Brain microvascular endothelial cell (primary cell): Measurements from ENCODE around the gene SPANXA1.
"Not testable (repeated sequence)": the region's sequence is repeated elsewhere in the genome, so short reads cannot be mapped to it uniquely, and the experiment has no call there.

Experiments used
- DNase-seq: peaks from one replicate; pipeline ENCODE4 v3.0.0-alpha.2; 2020
- H3K27ac ChIP-seq: fragments of 250-450 bp; sonication (Bioruptor Pico); 2 replicates; pipeline ENCODE4 v1.5.1; 2020; ENCODE audit warnings: mild to moderate bottlenecking, moderate library complexity
- H3K27me3 ChIP-seq: fragments of 250-450 bp; sonication (Bioruptor Pico); replicated peaks from 2 replicates; pipeline ENCODE4 v1.5.1; 2020; ENCODE audit warnings: mild to moderate bottlenecking
- H3K36me3 ChIP-seq: fragments of 250-450 bp; sonication (Bioruptor Pico); replicated peaks from 2 replicates; pipeline ENCODE4 v1.5.1; 2020; ENCODE audit warnings: mild to moderate bottlenecking
- H3K4me3 ChIP-seq: 2 replicates; pipeline ENCODE4 v1.5.1; 2011; ENCODE audit warnings: low read depth, mild to moderate bottlenecking, control low read depth, low read length, moderate library complexity
- in situ Hi-C: cut with HindIII; loops from 2 replicates; pipeline ENCODE4 v1.10.0; 2017; ENCODE audit warnings: low sequenced_read_pairs, low pct_ligation_motif_present
- TF ChIP-seq, protein P1 (sequence below): IDR thresholded peaks from 2 replicates; pipeline ENCODE4 v1.5.1; 2011; ENCODE audit warnings: low read depth, mild to moderate bottlenecking, moderate library complexity, low read length, control low read depth, inconsistent platforms; ENCODE audit errors: missing control alignments

SPANXA1 gene

GRCh38 chrX:141584638-141585037 is at the start of gene SPANXA1:
Gene SPANXA1, minus strand, starts transcription at chrX:141584738. Its CDS starts 60 bp downstream, at chrX:141584678.
- H3K36me3 ChIP-seq, DNase-seq, H3K4me3 ChIP-seq, H3K27ac ChIP-seq, in situ Hi-C loops, H3K27me3 ChIP-seq: not testable (repeated sequence)

- Histone ChIP-seq H3K36me3 (no peaks in the 10 kb centered on the region), H3K4me3 (no peak overlapping the region), H3K27me3 (no peaks in the 10 kb centered on the region), H3K27ac (no peak overlapping the region)
- in situ Hi-C loops: no loop called here
- no peak for DNase-seq
- TF ChIP-seq, protein P1, sequence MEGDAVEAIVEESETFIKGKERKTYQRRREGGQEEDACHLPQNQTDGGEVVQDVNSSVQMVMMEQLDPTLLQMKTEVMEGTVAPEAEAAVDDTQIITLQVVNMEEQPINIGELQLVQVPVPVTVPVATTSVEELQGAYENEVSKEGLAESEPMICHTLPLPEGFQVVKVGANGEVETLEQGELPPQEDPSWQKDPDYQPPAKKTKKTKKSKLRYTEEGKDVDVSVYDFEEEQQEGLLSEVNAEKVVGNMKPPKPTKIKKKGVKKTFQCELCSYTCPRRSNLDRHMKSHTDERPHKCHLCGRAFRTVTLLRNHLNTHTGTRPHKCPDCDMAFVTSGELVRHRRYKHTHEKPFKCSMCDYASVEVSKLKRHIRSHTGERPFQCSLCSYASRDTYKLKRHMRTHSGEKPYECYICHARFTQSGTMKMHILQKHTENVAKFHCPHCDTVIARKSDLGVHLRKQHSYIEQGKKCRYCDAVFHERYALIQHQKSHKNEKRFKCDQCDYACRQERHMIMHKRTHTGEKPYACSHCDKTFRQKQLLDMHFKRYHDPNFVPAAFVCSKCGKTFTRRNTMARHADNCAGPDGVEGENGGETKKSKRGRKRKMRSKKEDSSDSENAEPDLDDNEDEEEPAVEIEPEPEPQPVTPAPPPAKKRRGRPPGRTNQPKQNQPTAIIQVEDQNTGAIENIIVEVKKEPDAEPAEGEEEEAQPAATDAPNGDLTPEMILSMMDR: no peak
Observed at GRCh38 chrX:141632124-141632523, 47.6 kb upstream of the SPANXA1 start.

- DNase-seq: no peak
- Histone ChIP-seq H3K36me3 (no peaks in the 10 kb centered on the region), H3K27me3 (no peaks in the 10 kb centered on the region), H3K27ac (no peak overlapping the region), H3K4me3 (no peak overlapping the region)
- TF ChIP-seq, protein P1: no peak
- in situ Hi-C loops: no loop called here
Observed at GRCh38 chrX:141619336-141619735, 34.8 kb upstream of the SPANXA1 start.

DNA sequence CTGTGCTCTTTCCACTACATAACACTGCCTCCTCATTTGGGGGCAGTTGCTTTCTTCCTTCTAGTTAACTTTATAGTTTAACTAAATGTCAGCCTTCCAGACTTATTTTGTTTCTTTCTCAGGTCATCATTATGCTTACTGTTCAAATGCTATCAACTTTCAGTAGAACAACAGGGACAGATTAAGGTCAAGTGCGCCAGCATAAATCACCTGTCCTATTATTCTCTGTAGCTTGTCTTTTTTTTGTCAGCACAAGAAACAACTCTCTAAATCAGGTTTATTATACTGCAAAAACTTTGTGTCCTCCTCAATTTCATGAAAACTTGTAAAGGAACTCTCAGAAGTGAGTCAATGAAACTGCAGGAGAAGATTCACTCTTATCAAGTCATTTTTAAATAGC is 24.6 kb upstream of the SPANXA1 start:
- H3K27ac ChIP-seq: no peak overlapping the region
- DNase-seq: no peak
- H3K4me3 ChIP-seq: no peak overlapping the region
- TF ChIP-seq, protein P1: no peak
- in situ Hi-C loops: no loop called here
- no peaks in the 10 kb centered on the region for H3K36me3 ChIP-seq
- H3K27me3 ChIP-seq: no peaks in the 10 kb centered on the region

GRCh38 chrX:141589408-141589807 is 4.9 kb upstream of the SPANXA1 start, which contains the start of gene SPANXA2:
Gene SPANXA2, plus strand, starts transcription at chrX:141589708. Its CDS starts 60 bp downstream, at chrX:141589768.
- in situ Hi-C loops, H3K27ac ChIP-seq, DNase-seq, H3K27me3 ChIP-seq, H3K36me3 ChIP-seq, H3K4me3 ChIP-seq: not testable (repeated sequence)

GRCh38 chrX:141542551-141542950 is 42.0 kb downstream of the SPANXA1 start:
- in situ Hi-C loops, H3K27me3 ChIP-seq, DNase-seq, H3K27ac ChIP-seq, H3K36me3 ChIP-seq, H3K4me3 ChIP-seq: not testable (repeated sequence)
